Gastroesophageal sphincter (tissue), 3 donors: ENCODE measurements around the gene SCEL.

ENCODE experiments used
- CTCF ChIP-seq, 4 experiments: fragments of 200-600 bp in 2 of 4; fragments of 450-650 bp in 2 of 4; sonication (generic) in 1 of 4; IDR thresholded peaks; one replicate each; pipeline ENCODE4 v1.5.1; 2017 to 2019; ENCODE audit warnings: antibody characterized with exemption in 4 of 4, mild to moderate bottlenecking in 2 of 4, moderate library complexity in 2 of 4
- EP300 ChIP-seq: sonication (generic); formaldehyde crosslinking; IDR thresholded peaks from one replicate; pipeline ENCODE4 v1.6.1; 2017; ENCODE audit warnings: antibody characterized with exemption, mild to moderate bottlenecking
- POLR2A ChIP-seq, 2 donors: fragments of 450-650 bp; IDR thresholded peaks; one replicate each; pipeline ENCODE4 v1.6.1; 2017; ENCODE audit warnings: antibody characterized with exemption in 2 of 2, mild to moderate bottlenecking in 2 of 2, moderate library complexity in 1 of 2
- POLR2AphosphoS5 ChIP-seq: sonication (generic); formaldehyde crosslinking; IDR thresholded peaks from one replicate; pipeline ENCODE4 v1.6.1; 2017; ENCODE audit warnings: antibody characterized with exemption

GRCh38 chr13:77596777-77597176 is 61.3 kb downstream of the SCEL start:
- TF ChIP-seq CTCF (IDR thresholded peaks at IDR 0.05): no peak
- TF ChIP-seq POLR2AphosphoS5: no peak
- no peak for TF ChIP-seq EP300
- TF ChIP-seq POLR2A (IDR thresholded peaks at IDR 0.05): no peak
